ENCODE results near the gene NEK1. TPM values are rescaled to one million over a fixed set of nuclear protein-coding genes. Genes with fewer than 3 reads are reported as not detected.

The NEK1 gene
- total and polyA plus RNA-seq, 2 of the 4 experiments (the other 2 are of a cell fraction), result 3.3 to 3.9 TPM

GRCh38 chr4:169407217-169407845, 205.1 kb downstream of the NEK1 start:
- H3K79me1 ChIP-seq (ENCODE audit: low read depth in 1 of 2, low read length in 2 of 2), result no peaks in the 10 kb centered on the region
- peak overlapping the region; percentile 51; the same call in 1 of the 2 replicates for H3K23ac ChIP-seq (ENCODE audit: low read depth, low read length)
- H4K91ac ChIP-seq (ENCODE audit: insufficient read depth, low read depth, low read length), result no peak overlapping the region
- H2AK9ac ChIP-seq (replicated peaks; ENCODE audit: low read depth, low read length, poor library complexity), result no peak overlapping the region
- no peak overlapping the region for H3K27ac ChIP-seq (ENCODE audit: insufficient read depth, low read length)
- in situ Hi-C loops (cut with MboI; ENCODE audit: low sequenced_read_pairs) (no loop called here), dilution Hi-C loops (cut with HindIII; ENCODE audit: low sequenced_read_pairs, unreplicated experiment) (no loop called here), intact Hi-C loops (cut with micrococcal nuclease) (no loop called here)
- no peak overlapping the region for H3K4me3 ChIP-seq (ENCODE audit: insufficient read depth, low read depth, low read length)
- H3K4ac ChIP-seq (ENCODE audit: low read depth, low read length), result 0 out of 2 replicates have a peak overlapping the region, but pooled peaks have one; percentile 0
- H2BK20ac ChIP-seq (ENCODE audit: low read depth, low read length), result no peak overlapping the region
- peaks cover 4% of the 10 kb centered on the region; the same call in 1 of the 2 replicates for H3K9me1 ChIP-seq (ENCODE audit: insufficient read depth, low read length)
- H2BK120ac ChIP-seq (ENCODE audit: low read depth, low read length), result no peak overlapping the region
- 0 out of 4 replicates have a peak overlapping the region, but pooled peaks of 1 of the 2 experiments have one; percentile 4 for H4K8ac ChIP-seq (ENCODE audit: low read depth in 2 of 2, low read length in 2 of 2)
- no peak overlapping the region for H3K9ac ChIP-seq (ENCODE audit: low read depth, low read length)
- no peaks in the 10 kb centered on the region for H3K9me3 ChIP-seq (ENCODE audit: control insufficient read depth, insufficient read depth, low read length)
- H3K27me3 ChIP-seq (ENCODE audit: control insufficient read depth, insufficient read depth, low read length), result no peaks in the 10 kb centered on the region
- no TSS peak for BruUV-seq (replicated peaks)
- CTCF ChIA-PET, result no interaction called here
- no peak overlapping the region for H2AFZ ChIP-seq (replicated peaks; ENCODE audit: low read length, poor library complexity)
- H3K14ac ChIP-seq (replicated peaks; ENCODE audit: low read depth, low read length), result peak overlapping the region; percentile 7; the same call in 1 of the 2 replicates
- POLR2A ChIA-PET (ENCODE audit: unreplicated experiment), result no interaction called here
- TF ChIP-seq ELK1 (IDR thresholded peaks at IDR 0.05; ENCODE audit: borderline replicate concordance, low read depth, low read length) (no peak), RAD21 (IDR thresholded peaks at IDR 0.05; ENCODE audit: low read length) (no peak), BHLHE40 (IDR thresholded peaks at IDR 0.05; ENCODE audit: low read depth, low read length) (no peak), MAZ (IDR thresholded peaks at IDR 0.05; ENCODE audit: borderline replicate concordance, low read depth, low read length) (no peak), POLR2A (IDR thresholded peaks at IDR 0.05; ENCODE audit: low read depth, low read length) (no peak), RFX5 (IDR thresholded peaks at IDR 0.05; ENCODE audit: low read depth, low read length) (no peak), FOS (IDR thresholded peaks at IDR 0.05; ENCODE audit: low read depth, low read length) (no peak), MAFK (IDR thresholded peaks at IDR 0.05; ENCODE audit: low read depth, low read length) (no peak), USF2 (IDR thresholded peaks at IDR 0.05; ENCODE audit: low read depth, low read length) (no peak), CHD1 (IDR thresholded peaks at IDR 0.05; ENCODE audit: low read depth, low read length) (no peak), MXI1 (IDR thresholded peaks at IDR 0.05; ENCODE audit: borderline replicate concordance, low read depth, low read length) (no peak), RCOR1 (IDR thresholded peaks at IDR 0.05; ENCODE audit: insufficient replicate concordance, low read length) (no peak), SMC3 (IDR thresholded peaks at IDR 0.05; ENCODE audit: low read depth, low read length) (no peak), CEBPB (IDR thresholded peaks at IDR 0.05; ENCODE audit: low read depth, low read length) (no peak), NFE2L2 (IDR thresholded peaks at IDR 0.05; ENCODE audit: low read depth, low read length) (no peak), CTCF (conservative IDR thresholded peaks at IDR 0.05; ENCODE audit: low read depth, low read length) (no peak)
- H3K18ac ChIP-seq (ENCODE audit: low read depth, low read length), result peak overlapping the region; percentile 20
- H3K4me1 ChIP-seq (ENCODE audit: control insufficient read depth, insufficient read depth, low read length), result peaks cover 7% of the 10 kb centered on the region
- H3K56ac ChIP-seq (ENCODE audit: extremely low read depth, insufficient read depth, low read length), result no peak overlapping the region
- WGBS, 2 experiments (ENCODE audit: extremely low coverage in 2 of 2, insufficient read length in 1 of 2), result no CpG with 5 or more reads among the region's 1 CpG
- no peaks in the 10 kb centered on the region for H3K36me3 ChIP-seq (ENCODE audit: control insufficient read depth, insufficient read depth, low read length)
- H4K20me1 ChIP-seq (ENCODE audit: insufficient read depth, low read length), result no peaks in the 10 kb centered on the region
- no peak overlapping the region for H2BK15ac ChIP-seq (ENCODE audit: low read depth, low read length)
- H4K5ac ChIP-seq (ENCODE audit: low read depth, low read length), result peak overlapping the region; percentile 7; the same call in 1 of the 2 replicates
- no peak overlapping the region for H2BK5ac ChIP-seq (ENCODE audit: low read depth, low read length, poor library complexity, severe bottlenecking)
- H3K4me2 ChIP-seq (ENCODE audit: low read depth, low read length), result peak overlapping the region; percentile 7; the same call in 1 of the 2 replicates
- DNase-seq (peak; percentile 66), ATAC-seq (ENCODE audit: low read depth) (peak; percentile 83)
- no peak overlapping the region for H2AK5ac ChIP-seq (ENCODE audit: low read depth, low read length)

All from IMR-90 (cell line).